GM12878 (cell line): ENCODE measurements around the gene TCEAL9. TPM values are rescaled to one million over a fixed set of nuclear protein-coding genes. Genes with fewer than 3 reads are reported as not detected.

ENCODE experiments used
- ATAC-seq: fragments of 200-7000 bp; cut with Tn5 transposase; 3 replicates; pipeline ENCODE4 v1.9.1; 2020; ENCODE audit warnings: mild to moderate bottlenecking, moderate library complexity
- BruUV-seq: library from RNA; stranded (reverse); fragments of 400-500 nt; replicated peaks from 2 replicates; lab custom pipeline; 2021; lab: Mats Ljungman, UMichigan
- CTCF ChIA-PET: fragments of 300-600 bp; sonication (Branson Sonifier 250); formaldehyde crosslinking; extraction: SDS; loops from one replicate; lab custom pipeline; 2021; ENCODE audit warnings: inconsistent platforms; lab: Yijun Ruan, JAX
- POLR2A ChIA-PET: fragments of 350-600 bp; formaldehyde crosslinking; extraction: SDS; loops from one replicate; lab custom pipeline; 2021; ENCODE audit warnings: inconsistent platforms; lab: Charles Lee
- RAD21 ChIA-PET: fragments of 300-600 bp; sonication (Branson Sonifier 250); formaldehyde crosslinking; loops from one replicate; lab custom pipeline; 2023; ENCODE audit warnings: antibody characterized with exemption; ENCODE audit not compliant: unreplicated experiment; lab: Charles Lee
- SMC1A ChIA-PET: fragments of 300-600 bp; sonication (Branson Sonifier 250); formaldehyde crosslinking; loops from one replicate; lab custom pipeline; 2023; ENCODE audit not compliant: unreplicated experiment, uncharacterized antibody; lab: Charles Lee
- DNase-seq: peaks from one replicate; pipeline ENCODE4 v3.0.0-alpha.2; 2011; ENCODE audit warnings: low read depth, low spot score
- FAIRE-seq: peaks from 3 replicates; lab custom pipeline; 2011; peaks lifted over from hg19 to GRCh38; lab: Jason Lieb, UNC
- H2AFZ ChIP-seq: 2 replicates; pipeline ENCODE4 v1.6.0; 2011; ENCODE audit warnings: low read depth, low read length, control low read depth; ENCODE audit not compliant: control insufficient read depth
- H3K27ac ChIP-seq: 2 replicates; pipeline ENCODE4 v1.5.1; 2011; ENCODE audit warnings: control low read depth; ENCODE audit not compliant: control insufficient read depth, insufficient read depth
- H3K27me3 ChIP-seq, 2 experiments: replicated peaks in 1 of 2; 2 replicates each; pipeline versions ENCODE4 v1.6.0 to v1.6.1; 2011; ENCODE audit warnings: low read length in 1 of 2; ENCODE audit not compliant: control insufficient read depth in 2 of 2, insufficient read depth in 2 of 2
- H3K36me3 ChIP-seq, 2 experiments: 2 replicates each; pipeline ENCODE4 v1.5.1; 2011; ENCODE audit warnings: low read length in 1 of 2; ENCODE audit not compliant: control insufficient read depth in 2 of 2, insufficient read depth in 2 of 2
- H3K4me1 ChIP-seq: 2 replicates; pipeline ENCODE4 v1.6.1; 2011; ENCODE audit warnings: mild to moderate bottlenecking, low read length, moderate library complexity, mixed read lengths; ENCODE audit not compliant: control insufficient read depth, insufficient read depth
- H3K4me2 ChIP-seq: 2 replicates; pipeline ENCODE4 v1.6.0; 2011; ENCODE audit warnings: control low read depth; ENCODE audit not compliant: control insufficient read depth, insufficient read depth
- H3K4me3 ChIP-seq: fragments of 200-600 bp; sonication (generic); 2 replicates; pipeline ENCODE4 v1.5.1; 2016
- H3K79me2 ChIP-seq: 2 replicates; pipeline ENCODE4 v1.6.0; 2011; ENCODE audit warnings: low read length; ENCODE audit not compliant: control insufficient read depth, insufficient read depth
- H3K9ac ChIP-seq: 2 replicates; pipeline ENCODE4 v1.8.0; 2011; ENCODE audit warnings: low read length, control low read depth, mixed read lengths; ENCODE audit not compliant: control insufficient read depth, insufficient read depth
- H3K9me3 ChIP-seq: replicated peaks from 3 replicates; pipeline ENCODE4 v1.5.1; 2011; ENCODE audit warnings: mild to moderate bottlenecking, low read length; ENCODE audit not compliant: control insufficient read depth, insufficient read depth
- H4K20me1 ChIP-seq: 2 replicates; pipeline ENCODE4 v1.6.0; 2011; ENCODE audit not compliant: control insufficient read depth, insufficient read depth
- ATF3 ChIP-seq: IDR thresholded peaks from 2 replicates; pipeline ENCODE4 v1.6.1; 2011; ENCODE audit warnings: low read depth, mild to moderate bottlenecking, low read length, moderate library complexity, borderline replicate concordance; ENCODE audit errors: extremely low read depth
- BHLHE40 ChIP-seq, 2 experiments: fragments of 450-650 bp in 1 of 2; IDR thresholded peaks; 2 replicates each; pipeline ENCODE4 v1.6.1; 2011 to 2017; ENCODE audit warnings: low read depth in 2 of 2, borderline replicate concordance in 1 of 2, improper control_type of control experiment in 1 of 2, low read length in 1 of 2, mild to moderate bottlenecking in 1 of 2
- CBFB ChIP-seq: IDR thresholded peaks from 2 replicates; pipeline ENCODE4 v1.6.1; 2016; ENCODE audit warnings: antibody characterized with exemption, low read depth
- FOXK2 ChIP-seq: fragments of 450-650 bp; IDR thresholded peaks from 2 replicates; pipeline ENCODE4 v1.6.1; 2017; ENCODE audit warnings: mild to moderate bottlenecking, moderate library complexity
- IKZF1 ChIP-seq: fragments of 450-650 bp; conservative IDR thresholded peaks from 2 replicates; pipeline ENCODE4 v1.6.1; 2017; ENCODE audit warnings: antibody characterized with exemption, mild to moderate bottlenecking
- IKZF2 ChIP-seq, 2 experiments: fragments of 450-650 bp; IDR thresholded peaks; 2 replicates each; pipeline ENCODE4 v1.6.1; 2017; ENCODE audit warnings: mild to moderate bottlenecking in 2 of 2, moderate library complexity in 2 of 2
- NR2C1 ChIP-seq: fragments of 450-650 bp; IDR thresholded peaks from 2 replicates; pipeline ENCODE4 v1.6.1; 2017; ENCODE audit warnings: antibody characterized with exemption, mild to moderate bottlenecking, moderate library complexity
- NR2C2 ChIP-seq: IDR thresholded peaks from 2 replicates; pipeline ENCODE4 v1.6.1; 2011; ENCODE audit warnings: borderline replicate concordance, low read depth; ENCODE audit not compliant: control insufficient read depth, insufficient read length
- PRDM15 ChIP-seq: fragments of 450-650 bp; formaldehyde crosslinking; IDR thresholded peaks from 2 replicates; pipeline ENCODE4 v1.4.0; 2020; ENCODE audit warnings: mild to moderate bottlenecking, moderate library complexity
- RELA ChIP-seq: fragments of 450-650 bp; IDR thresholded peaks from 2 replicates; pipeline ENCODE4 v1.8.0; 2014; ENCODE audit warnings: borderline replicate concordance; ENCODE audit not compliant: partially characterized antibody
- RFX5 ChIP-seq: IDR thresholded peaks from 2 replicates; pipeline ENCODE4 v1.6.1; 2011; ENCODE audit warnings: low read depth, low read length, improper control_type of control experiment
- SREBF1 ChIP-seq: IDR thresholded peaks from 2 replicates; pipeline ENCODE4 v1.6.1; 2012; ENCODE audit warnings: mild to moderate bottlenecking, low read length
- STAT1 ChIP-seq: fragments of 450-650 bp; conservative IDR thresholded peaks from 2 replicates; pipeline ENCODE4 v1.6.1; 2014; ENCODE audit warnings: antibody characterized with exemption, mild to moderate bottlenecking
- TCF12 ChIP-seq: IDR thresholded peaks from 2 replicates; pipeline ENCODE4 v1.6.1; 2011; ENCODE audit warnings: low read depth, mild to moderate bottlenecking, low read length
- YY1 ChIP-seq: IDR thresholded peaks from 2 replicates; pipeline ENCODE4 v1.6.1; 2011; ENCODE audit warnings: low read depth, mild to moderate bottlenecking, low read length
- ZBED1 ChIP-seq: IDR thresholded peaks from 2 replicates; pipeline ENCODE4 v1.6.1; 2016; ENCODE audit warnings: borderline replicate concordance
- ZNF217 ChIP-seq: fragments of 450-650 bp; IDR thresholded peaks from 2 replicates; pipeline ENCODE4 v1.6.1; 2017; ENCODE audit warnings: antibody characterized with exemption, mild to moderate bottlenecking
- ZZZ3 ChIP-seq: IDR thresholded peaks from 2 replicates; pipeline ENCODE4 v1.6.1; 2011; ENCODE audit warnings: low read depth; ENCODE audit not compliant: control insufficient read depth, insufficient read length
- whole genome bisulfite sequencing: methylation state at CpG from one replicate; pipeline ENCODE4 v1.1.6; 2016; ENCODE audit warnings: low lambda C conversion rate; ENCODE audit not compliant: insufficient replicate concordance, insufficient coverage; ENCODE audit errors: missing lambda C conversion rate; 5-methylcytosine and 5-hydroxymethylcytosine counted together
- in situ Hi-C: fragments of 300-500 bp; cut with MboI; formaldehyde crosslinking; loops from 9 replicates; pipeline ENCODE4 v1.14.3; 2018; ENCODE audit warnings: mixed read lengths
- intact Hi-C: fragments of 100-400 bp; cut with micrococcal nuclease; formaldehyde crosslinking; loops from one replicate; pipeline ENCODE4 v1.14.2; 2022; ENCODE audit not compliant: unreplicated experiment
- polyA plus RNA-seq, 11 experiments: library from polyadenylated mRNA; depleted of rRNA in 4 of 11; unstranded in 6 of 11; stranded (reverse) in 5 of 11; fragments of >200 nt; fragmentation: Nextera tagmentation in 4 of 11; fragmentation: Illumina TruSeq in 1 of 11; extraction: Ambion mirVana in 4 of 11; extraction: Trizol in 1 of 11; gene quantifications; 1 replicate in 1 of 11; 2 replicates in 10 of 11; pipeline versions ENCODE4 v1.2.1 to v1.2.3, GENCODE V29; 2011 to 2016; ENCODE audit warnings: inconsistent platforms in 2 of 11, missing spikeins in 2 of 11, low read depth in 1 of 11
- total RNA-seq, 4 experiments: library from RNA; depleted of rRNA in 3 of 4; stranded (reverse); fragments of >200 nt in 3 of 4; fragmentation: Illumina TruSeq in 1 of 4; extraction: Trizol in 1 of 4; gene quantifications; 2 replicates each; pipeline versions ENCODE4 v1.2.1 to v1.2.3, GENCODE V29; 2013 to 2021
- TF ChIP-seq, protein P1 (sequence below): fragments of 450-650 bp; IDR thresholded peaks from 2 replicates; pipeline ENCODE4 v1.6.1; 2017; ENCODE audit warnings: mild to moderate bottlenecking

TCEAL9 gene
- total and polyA plus RNA-seq, 10 of the 15 experiments (the other 5 are each of a cell fraction or from before 2014, with no cell fraction given) = 0.39 to 2.5 (median 0.90) TPM

GRCh38 chrX:103384672-103385071 is 28.4 kb downstream of the TCEAL9 start:
- Histone ChIP-seq H3K27me3 (no peaks in the 10 kb centered on the region; a peak in 1 of 4 replicates), H3K27ac (no peak overlapping the region), H3K36me3 (no peaks in the 10 kb centered on the region), H2AFZ (no peak overlapping the region), H3K4me2 (no peak overlapping the region), H3K4me3 (no peak overlapping the region), H3K9me3 (no peaks in the 10 kb centered on the region), H3K4me1 (no peaks in the 10 kb centered on the region), H3K79me2 (no peaks in the 10 kb centered on the region)
- ATAC-seq = no peak
- no TSS peak for BruUV-seq
- ChIA-PET POLR2A (no interaction called here), SMC1A (no interaction called here), RAD21 (no interaction called here), CTCF (no interaction called here)
- FAIRE-seq = no peak
- DNase-seq = no peak
- WGBS = 28% methylated on average over 2 of the region's 2 CpGs
- in situ Hi-C loops = no loop called here
- no peak for TF ChIP-seq NR2C1
- no peak for TF ChIP-seq ATF3
- TF ChIP-seq RELA = no peak
- no peak for TF ChIP-seq NR2C2
- TF ChIP-seq IKZF2 (IDR thresholded peaks at IDR 0.05) = no peak
- no peak for TF ChIP-seq ZBED1
- no peak for TF ChIP-seq YY1
- TF ChIP-seq ZZZ3 = no peak
- TF ChIP-seq IKZF1 = no peak
- TF ChIP-seq RFX5 = no peak
- TF ChIP-seq PRDM15 (CRISPR knock-in tag) = no peak
- TF ChIP-seq TCF12 = no peak
- TF ChIP-seq FOXK2 = no peak
- no peak for TF ChIP-seq ZNF217
- no peak for TF ChIP-seq SREBF1
- TF ChIP-seq STAT1 = no peak
- no peak for TF ChIP-seq CBFB
- no peak for TF ChIP-seq BHLHE40 (IDR thresholded peaks at IDR 0.05; ENCODE audit: borderline replicate concordance in 1 of 2, low read depth in 2 of 2, low read length in 1 of 2)
- TF ChIP-seq, protein P1, sequence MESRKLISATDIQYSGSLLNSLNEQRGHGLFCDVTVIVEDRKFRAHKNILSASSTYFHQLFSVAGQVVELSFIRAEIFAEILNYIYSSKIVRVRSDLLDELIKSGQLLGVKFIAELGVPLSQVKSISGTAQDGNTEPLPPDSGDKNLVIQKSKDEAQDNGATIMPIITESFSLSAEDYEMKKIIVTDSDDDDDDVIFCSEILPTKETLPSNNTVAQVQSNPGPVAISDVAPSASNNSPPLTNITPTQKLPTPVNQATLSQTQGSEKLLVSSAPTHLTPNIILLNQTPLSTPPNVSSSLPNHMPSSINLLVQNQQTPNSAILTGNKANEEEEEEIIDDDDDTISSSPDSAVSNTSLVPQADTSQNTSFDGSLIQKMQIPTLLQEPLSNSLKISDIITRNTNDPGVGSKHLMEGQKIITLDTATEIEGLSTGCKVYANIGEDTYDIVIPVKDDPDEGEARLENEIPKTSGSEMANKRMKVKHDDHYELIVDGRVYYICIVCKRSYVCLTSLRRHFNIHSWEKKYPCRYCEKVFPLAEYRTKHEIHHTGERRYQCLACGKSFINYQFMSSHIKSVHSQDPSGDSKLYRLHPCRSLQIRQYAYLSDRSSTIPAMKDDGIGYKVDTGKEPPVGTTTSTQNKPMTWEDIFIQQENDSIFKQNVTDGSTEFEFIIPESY = no peak
- TF ChIP-seq, all 136 proteins: peak for 0
- H3K9ac ChIP-seq = no peak overlapping the region
- H4K20me1 ChIP-seq = no peaks in the 10 kb centered on the region
- intact Hi-C loops = no loop called here
